OCI-LY1 (cell line): ENCODE data around the gene MTX2.
"Not testable (repeated sequence)": the region's sequence is repeated elsewhere in the genome, so short reads cannot be mapped to it uniquely, and the experiment has no call there.

Experiments used
- H2AFZ ChIP-seq: fragments of 200-600 bp; sonication (generic), shearing (Covaris generic); 2 replicates; pipeline ENCODE4 v1.6.0; 2014; ENCODE audit warnings: antibody characterized with exemption, mild to moderate bottlenecking, low read length
- H3F3A ChIP-seq: fragments of 200-600 bp; sonication (generic), shearing (Covaris generic); 2 replicates; pipeline ENCODE4 v1.6.0; 2014; ENCODE audit warnings: mild to moderate bottlenecking, antibody characterized with exemption, low read length, moderate library complexity; ENCODE audit not compliant: insufficient read depth
- H3K27ac ChIP-seq: fragments of 200-600 bp; sonication (generic); 2 replicates; pipeline ENCODE4 v1.5.1; 2014; ENCODE audit warnings: low read length, mixed run types, mild to moderate bottlenecking, low read depth; ENCODE audit not compliant: poor library complexity, severe bottlenecking
- H3K27me3 ChIP-seq: fragments of 200-600 bp; sonication (generic); 2 replicates; pipeline ENCODE4 v1.6.0; 2014; ENCODE audit warnings: antibody characterized with exemption, mild to moderate bottlenecking, low read length, moderate library complexity; ENCODE audit not compliant: insufficient read depth
- H3K36me3 ChIP-seq: fragments of 200-600 bp; sonication (generic); 2 replicates; pipeline ENCODE4 v1.6.1; 2014; ENCODE audit warnings: mild to moderate bottlenecking, antibody characterized with exemption, low read length, moderate library complexity, mixed read lengths; ENCODE audit not compliant: insufficient read depth
- H3K4me1 ChIP-seq: fragments of 200-600 bp; sonication (generic); 2 replicates; pipeline ENCODE4 v1.5.1; 2014; ENCODE audit warnings: mild to moderate bottlenecking, low read length, moderate library complexity; ENCODE audit not compliant: insufficient read depth, severe bottlenecking
- H3K4me2 ChIP-seq: fragments of 200-600 bp; sonication (generic), shearing (Covaris generic); 2 replicates; pipeline ENCODE4 v1.6.1; 2014; ENCODE audit warnings: low read length
- H3K4me3 ChIP-seq: fragments of 200-600 bp; sonication (generic); 2 replicates; pipeline ENCODE4 v1.5.1; 2014; ENCODE audit warnings: low read length, low read depth, mild to moderate bottlenecking, mixed read lengths; ENCODE audit not compliant: poor library complexity, severe bottlenecking
- H3K79me2 ChIP-seq: fragments of 200-600 bp; shearing (Covaris generic); 2 replicates; pipeline ENCODE4 v1.6.1; 2016; ENCODE audit warnings: mixed run types, low read length, mixed read lengths; ENCODE audit not compliant: insufficient read depth
- H3K9ac ChIP-seq: fragments of 200-600 bp; sonication (generic), shearing (Covaris generic); 2 replicates; pipeline ENCODE4 v1.6.1; 2014; ENCODE audit warnings: mild to moderate bottlenecking, low read length, mixed read lengths
- H3K9me2 ChIP-seq: fragments of 200-600 bp; sonication (generic), shearing (Covaris generic); 2 replicates; pipeline ENCODE4 v1.6.1; 2014; ENCODE audit warnings: low read depth, mild to moderate bottlenecking, low read length, mixed read lengths
- H3K9me3 ChIP-seq: fragments of 200-600 bp; shearing (Covaris generic); 2 replicates; pipeline ENCODE4 v1.6.1; 2014; ENCODE audit warnings: low read length, mixed read lengths
- H4K20me1 ChIP-seq: fragments of 200-600 bp; sonication (generic), shearing (Covaris generic); 2 replicates; pipeline ENCODE4 v1.6.0; 2016; ENCODE audit warnings: mild to moderate bottlenecking, low read length; ENCODE audit not compliant: insufficient read depth
- EZH2 ChIP-seq: fragments of 200-600 bp; sonication (generic), shearing (Covaris generic); IDR thresholded peaks from 2 replicates; pipeline ENCODE4 v1.8.0; 2017; ENCODE audit warnings: borderline replicate concordance, mixed run types, mild to moderate bottlenecking, antibody characterized with exemption, low read length, moderate library complexity, mixed read lengths
- TF ChIP-seq, protein P1 (sequence below): fragments of 200-600 bp; sonication (generic), shearing (Covaris generic); IDR thresholded peaks from 2 replicates; pipeline ENCODE4 v1.5.1; 2017; ENCODE audit warnings: mild to moderate bottlenecking, antibody characterized with exemption, low read length, moderate library complexity, mixed read lengths

MTX2 gene

DNA sequence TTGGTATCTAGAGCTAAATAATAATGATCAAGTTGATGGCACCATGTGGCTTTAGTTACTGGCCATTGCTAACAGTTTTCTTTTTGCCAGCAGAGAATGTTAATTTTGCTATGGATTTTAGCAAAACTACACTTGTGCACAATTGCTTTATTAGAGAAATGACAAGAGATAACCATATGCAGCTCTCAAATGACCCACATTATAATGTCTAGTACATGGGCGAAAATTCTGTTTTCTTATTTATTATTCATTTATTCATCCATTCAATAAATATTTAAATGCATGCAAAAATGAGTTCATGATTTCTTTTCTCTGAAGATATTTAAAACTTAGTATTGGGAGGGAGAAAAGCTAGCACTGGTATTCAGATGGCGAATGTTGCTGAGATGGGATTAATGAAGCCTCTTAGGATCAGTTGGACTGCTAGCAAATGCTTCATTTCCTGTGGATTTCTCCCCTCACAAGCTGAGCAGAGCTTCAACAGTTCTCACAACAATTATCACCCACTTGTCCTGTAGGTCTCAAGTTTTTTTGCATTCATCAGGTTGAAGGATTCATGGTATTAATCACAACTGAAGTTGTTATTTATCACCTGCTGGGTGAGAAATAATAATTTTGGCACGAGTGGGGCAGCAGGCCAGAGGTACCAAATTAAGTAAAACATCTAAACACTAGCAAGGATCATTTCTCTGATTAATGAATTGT, 95.2 kb downstream of the MTX2 start:
- Histone ChIP-seq H3K4me2 (no peak overlapping the region), H3K27me3 (no peaks in the 10 kb centered on the region), H3K4me3 (no peak overlapping the region), H3K36me3 (no peaks in the 10 kb centered on the region), H3K27ac (no peak overlapping the region), H3K9me3 (no peaks in the 10 kb centered on the region), H3K9ac (no peak overlapping the region), H3K79me2 (no peaks in the 10 kb centered on the region), H3K9me2 (no peaks in the 10 kb centered on the region), H2AFZ (no peak overlapping the region), H3F3A (no peaks in the 10 kb centered on the region), H4K20me1 (no peaks in the 10 kb centered on the region), H3K4me1 (no peaks in the 10 kb centered on the region)
- no peak for TF ChIP-seq EZH2
- TF ChIP-seq, protein P1, sequence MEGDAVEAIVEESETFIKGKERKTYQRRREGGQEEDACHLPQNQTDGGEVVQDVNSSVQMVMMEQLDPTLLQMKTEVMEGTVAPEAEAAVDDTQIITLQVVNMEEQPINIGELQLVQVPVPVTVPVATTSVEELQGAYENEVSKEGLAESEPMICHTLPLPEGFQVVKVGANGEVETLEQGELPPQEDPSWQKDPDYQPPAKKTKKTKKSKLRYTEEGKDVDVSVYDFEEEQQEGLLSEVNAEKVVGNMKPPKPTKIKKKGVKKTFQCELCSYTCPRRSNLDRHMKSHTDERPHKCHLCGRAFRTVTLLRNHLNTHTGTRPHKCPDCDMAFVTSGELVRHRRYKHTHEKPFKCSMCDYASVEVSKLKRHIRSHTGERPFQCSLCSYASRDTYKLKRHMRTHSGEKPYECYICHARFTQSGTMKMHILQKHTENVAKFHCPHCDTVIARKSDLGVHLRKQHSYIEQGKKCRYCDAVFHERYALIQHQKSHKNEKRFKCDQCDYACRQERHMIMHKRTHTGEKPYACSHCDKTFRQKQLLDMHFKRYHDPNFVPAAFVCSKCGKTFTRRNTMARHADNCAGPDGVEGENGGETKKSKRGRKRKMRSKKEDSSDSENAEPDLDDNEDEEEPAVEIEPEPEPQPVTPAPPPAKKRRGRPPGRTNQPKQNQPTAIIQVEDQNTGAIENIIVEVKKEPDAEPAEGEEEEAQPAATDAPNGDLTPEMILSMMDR, result no peak

DNA sequence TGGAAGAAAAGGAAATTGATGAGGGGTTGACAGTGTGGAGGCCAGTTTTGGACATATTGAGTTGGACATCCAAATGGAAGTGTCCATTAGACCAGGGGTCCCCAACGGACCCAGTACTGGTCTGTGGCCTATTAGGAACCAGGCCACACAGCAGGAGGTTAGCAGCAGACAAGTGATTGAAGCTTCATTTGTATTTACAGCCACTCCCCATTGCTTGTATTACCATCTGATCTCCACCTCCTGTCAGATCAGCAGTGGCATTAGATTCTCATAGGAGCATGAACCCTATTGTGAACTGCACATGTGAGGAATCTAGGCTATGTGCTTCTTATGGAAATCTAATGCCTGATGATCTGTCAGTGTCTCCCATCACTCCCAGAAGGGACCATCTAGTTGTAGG, 99.1 kb downstream of the MTX2 start:
- Histone ChIP-seq H3K9me3 (no peaks in the 10 kb centered on the region), H3K36me3 (no peaks in the 10 kb centered on the region), H4K20me1 (no peaks in the 10 kb centered on the region), H3K4me3 (no peak overlapping the region), H3F3A (no peaks in the 10 kb centered on the region), H2AFZ (no peak overlapping the region), H3K79me2 (no peaks in the 10 kb centered on the region), H3K27me3 (no peaks in the 10 kb centered on the region), H3K27ac (no peak overlapping the region), H3K9me2 (no peaks in the 10 kb centered on the region), H3K4me2 (no peak overlapping the region), H3K4me1 (no peaks in the 10 kb centered on the region), H3K9ac (no peak overlapping the region)
- TF ChIP-seq, protein P1, result no peak
- no peak for TF ChIP-seq EZH2

DNA sequence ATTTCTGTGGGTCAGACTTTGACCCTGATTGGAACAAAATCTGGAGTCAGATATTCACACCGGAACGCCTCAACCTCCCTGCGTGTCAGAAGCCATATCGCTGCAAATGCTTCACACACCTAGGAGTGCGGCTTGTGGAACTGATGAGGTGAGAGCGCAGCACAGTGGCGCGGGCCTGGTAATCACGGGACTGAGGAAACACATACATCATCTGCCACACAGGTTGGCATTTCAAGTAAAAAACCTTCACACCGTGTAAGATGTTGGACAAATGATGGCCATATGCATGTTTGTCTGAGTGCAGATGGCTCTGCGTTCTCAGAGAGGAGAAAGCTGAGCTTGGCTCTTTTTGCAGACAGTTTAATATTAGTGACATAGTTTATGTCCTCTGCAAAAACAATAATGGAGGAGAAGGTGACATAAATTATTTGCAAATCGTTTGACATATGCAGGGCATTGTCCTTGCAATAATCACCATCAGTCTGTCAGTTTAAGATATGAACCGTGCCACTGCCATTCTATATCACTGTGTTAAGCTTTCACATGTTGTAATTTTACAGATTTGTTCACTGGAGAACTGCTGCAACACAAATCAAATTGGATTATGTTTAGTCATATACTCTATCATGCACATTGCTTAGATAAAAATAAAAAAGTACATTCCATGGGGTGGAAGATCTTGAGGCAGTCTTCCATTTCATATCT, 101.4 kb downstream of the MTX2 start:
- no peaks in the 10 kb centered on the region for H3F3A ChIP-seq
- no peaks in the 10 kb centered on the region for H3K27me3 ChIP-seq
- H3K36me3 ChIP-seq, result no peaks in the 10 kb centered on the region
- H3K4me2 ChIP-seq, result no peak overlapping the region
- H3K4me3 ChIP-seq, result no peak overlapping the region
- no peaks in the 10 kb centered on the region for H3K4me1 ChIP-seq
- H3K9me2 ChIP-seq, result no peaks in the 10 kb centered on the region
- H3K27ac ChIP-seq, result no peak overlapping the region
- H3K79me2 ChIP-seq, result no peaks in the 10 kb centered on the region
- H4K20me1 ChIP-seq, result no peaks in the 10 kb centered on the region
- H3K9me3 ChIP-seq, result no peaks in the 10 kb centered on the region
- no peak overlapping the region for H2AFZ ChIP-seq
- TF ChIP-seq, protein P1, result no peak
- TF ChIP-seq EZH2, result no peak
- no peak overlapping the region for H3K9ac ChIP-seq

DNA sequence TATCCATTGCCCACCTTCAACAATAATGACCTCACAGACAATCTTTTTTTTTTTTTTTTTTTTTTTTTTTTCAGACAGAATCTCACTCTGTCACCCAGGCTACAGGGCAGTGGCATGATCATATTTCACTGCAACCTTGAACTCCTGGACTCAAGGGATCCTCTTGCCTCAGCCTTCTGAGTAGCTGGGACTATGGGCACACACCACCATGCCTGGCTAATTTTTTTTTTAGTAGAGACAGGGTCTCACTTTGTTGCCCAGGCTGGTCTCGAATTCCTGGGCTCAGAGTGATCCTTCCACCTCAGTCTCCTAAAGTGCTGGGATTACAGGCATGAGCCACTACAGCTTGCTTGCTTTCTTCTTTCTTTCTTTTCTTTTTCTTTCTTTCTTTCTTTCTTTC, 103.9 kb downstream of the MTX2 start:
- not testable (repeated sequence) for H3K4me3 ChIP-seq, H3K9me2 ChIP-seq, H2AFZ ChIP-seq, H3K9ac ChIP-seq, H3K27me3 ChIP-seq, H3K27ac ChIP-seq, H4K20me1 ChIP-seq, H3K9me3 ChIP-seq, H3K79me2 ChIP-seq, H3K4me2 ChIP-seq, H3F3A ChIP-seq, H3K36me3 ChIP-seq, H3K4me1 ChIP-seq
